Prostate gland (tissue), 2 donors: ENCODE data around the gene PTPN1. TPM values are rescaled to one million over a fixed set of nuclear protein-coding genes. Genes with fewer than 3 reads are reported as not detected.
A peak's percentile ranks its signal among the peaks of the same experiment; 100 is the strongest.

Experiments used
- DNase-seq: peaks from one replicate; pipeline ENCODE4 v3.0.0-alpha.2; 2019; ENCODE audit warnings: low spot score
- H3K27ac ChIP-seq, 2 donors: fragments of 200-600 bp; sonication (generic); 2 replicates each; pipeline ENCODE4 v1.5.1; 2017 to 2019
- H3K27me3 ChIP-seq: fragments of 200-600 bp; sonication (generic); replicated peaks from 2 replicates; pipeline ENCODE4 v1.5.1; 2019; ENCODE audit not compliant: insufficient read depth
- H3K36me3 ChIP-seq, 2 donors: fragments of 200-600 bp; sonication (generic); 1 replicate in 1 of 2; 2 replicates in 1 of 2; pipeline versions ENCODE4 v1.5.1 to v1.8.1; 2017 to 2019
- H3K4me1 ChIP-seq: fragments of 200-600 bp; sonication (generic); replicated peaks from 2 replicates; pipeline ENCODE4 v1.5.1; 2019
- H3K4me3 ChIP-seq, 2 donors: fragments of 200-600 bp; sonication (generic); 2 replicates each; pipeline ENCODE4 v1.5.1; 2017 to 2019
- H3K9me3 ChIP-seq: fragments of 200-600 bp; sonication (generic); 2 replicates; pipeline ENCODE4 v1.5.1; 2017
- CTCF ChIP-seq, 4 experiments: fragments of 200-600 bp in 2 of 4; fragments of 450-650 bp in 2 of 4; sonication (generic) in 2 of 4; IDR thresholded peaks; 1 replicate in 3 of 4; 2 replicates in 1 of 4; pipeline ENCODE4 v1.5.1; 2016 to 2019; ENCODE audit warnings: antibody characterized with exemption in 4 of 4, mild to moderate bottlenecking in 2 of 4, moderate library complexity in 2 of 4
- POLR2A ChIP-seq: fragments of 450-650 bp; IDR thresholded peaks from one replicate; pipeline ENCODE4 v1.6.1; 2016; ENCODE audit warnings: antibody characterized with exemption, mild to moderate bottlenecking
- POLR2AphosphoS5 ChIP-seq: sonication (generic); formaldehyde crosslinking; IDR thresholded peaks from one replicate; pipeline ENCODE4 v1.6.1; 2017; ENCODE audit warnings: antibody characterized with exemption
- WGBS: methylation state at CpG from one replicate; pipeline ENCODE4 v1.1.5; 2018; 5-methylcytosine and 5-hydroxymethylcytosine counted together
- intact Hi-C: fragments of 100-400 bp; cut with DNase I; formaldehyde crosslinking; loops from one replicate; pipeline ENCODE4 v1.14.2; 2022
- total RNA-seq, 2 donors: library from RNA; depleted of rRNA; stranded (reverse); fragments of >200 nt; gene quantifications; one replicate each; pipeline ENCODE4 v1.1.0, GENCODE V29; 2016

PTPN1 gene
- total RNA-seq, 2 donors from 2014 or later, result 28.5 to 46.6 TPM

GRCh38 chr20:50580016-50580747 is 70.0 kb downstream of the PTPN1 start:
- WGBS, result 47% methylated on average over 17 of the region's 17 CpGs
- peaks cover 14% of the 10 kb centered on the region for H3K4me1 ChIP-seq
- no peaks in the 10 kb centered on the region for H3K9me3 ChIP-seq
- no peak overlapping the region for H3K27ac ChIP-seq
- peaks cover 4 to 24% of the 10 kb centered on the region in 2 donors for H3K36me3 ChIP-seq
- H3K4me3 ChIP-seq, result no peak overlapping the region
- DNase-seq, result peak; percentile 50
- intact Hi-C loops, result loop anchor here (2.0 to 10.0 kb wide), 2 partner anchors 393 to 455 kb away; no protein-coding TSS in a partner anchor
- TF ChIP-seq POLR2AphosphoS5 (no peak), POLR2A (no peak), CTCF (IDR thresholded peaks at IDR 0.05) (peak; percentile 39 to 80 (median 71))
- H3K27me3 ChIP-seq, result no peaks in the 10 kb centered on the region

GRCh38 chr20:50580842-50581544 is 70.8 kb downstream of the PTPN1 start:
- Histone ChIP-seq H3K9me3 (no peaks in the 10 kb centered on the region), H3K4me3 (no peak overlapping the region), H3K36me3 (peaks cover 4 to 24% of the 10 kb centered on the region in 2 donors), H3K27ac (no peak overlapping the region), H3K27me3 (no peaks in the 10 kb centered on the region), H3K4me1 (peaks cover 14% of the 10 kb centered on the region)
- DNase-seq, result no peak
- TF ChIP-seq POLR2A (no peak), CTCF (IDR thresholded peaks at IDR 0.05) (no peak)
- intact Hi-C loops, result loop anchor here (2.0 to 10.0 kb wide), 2 partner anchors 394 to 456 kb away; no protein-coding TSS in a partner anchor
- WGBS, result 87% methylated on average over 21 of the region's 21 CpGs

GRCh38 chr20:50582092-50582491 is 71.9 kb downstream of the PTPN1 start:
- DNase-seq, result no peak
- no peak overlapping the region for H3K4me3 ChIP-seq
- peaks cover 4 to 24% of the 10 kb centered on the region in 2 donors for H3K36me3 ChIP-seq
- TF ChIP-seq CTCF (IDR thresholded peaks at IDR 0.05), result no peak
- TF ChIP-seq POLR2A, result no peak
- no peak for TF ChIP-seq POLR2AphosphoS5
- H3K27ac ChIP-seq, result no peak overlapping the region
- intact Hi-C loops, result loop anchor here (10.0 kb wide), 1 partner anchor 457 kb away; no protein-coding TSS in a partner anchor
- no peaks in the 10 kb centered on the region for H3K27me3 ChIP-seq
- H3K9me3 ChIP-seq, result no peaks in the 10 kb centered on the region
- WGBS, result 68% methylated on average over 6 of the region's 6 CpGs
- peaks cover 10% of the 10 kb centered on the region for H3K4me1 ChIP-seq

- DNase-seq, result no peak
- no peaks in the 10 kb centered on the region for H3K27me3 ChIP-seq
- H3K36me3 ChIP-seq, result peaks cover 4 to 24% of the 10 kb centered on the region in 2 donors
- WGBS, result 83% methylated on average over 26 of the region's 26 CpGs
- intact Hi-C loops, result loop anchor here (10.0 kb wide), 1 partner anchor 458 kb away; no protein-coding TSS in a partner anchor
- H3K4me1 ChIP-seq, result peaks cover 11% of the 10 kb centered on the region
- H3K27ac ChIP-seq, result no peak overlapping the region
- H3K9me3 ChIP-seq, result no peaks in the 10 kb centered on the region
- no peak overlapping the region for H3K4me3 ChIP-seq
- TF ChIP-seq CTCF (IDR thresholded peaks at IDR 0.05), result no peak
- TF ChIP-seq POLR2AphosphoS5, result no peak
- no peak for TF ChIP-seq POLR2A
Measured at GRCh38 chr20:50582591-50583234, 72.5 kb downstream of the PTPN1 start.
